Measurements from ENCODE around the gene MPST.

DNA sequence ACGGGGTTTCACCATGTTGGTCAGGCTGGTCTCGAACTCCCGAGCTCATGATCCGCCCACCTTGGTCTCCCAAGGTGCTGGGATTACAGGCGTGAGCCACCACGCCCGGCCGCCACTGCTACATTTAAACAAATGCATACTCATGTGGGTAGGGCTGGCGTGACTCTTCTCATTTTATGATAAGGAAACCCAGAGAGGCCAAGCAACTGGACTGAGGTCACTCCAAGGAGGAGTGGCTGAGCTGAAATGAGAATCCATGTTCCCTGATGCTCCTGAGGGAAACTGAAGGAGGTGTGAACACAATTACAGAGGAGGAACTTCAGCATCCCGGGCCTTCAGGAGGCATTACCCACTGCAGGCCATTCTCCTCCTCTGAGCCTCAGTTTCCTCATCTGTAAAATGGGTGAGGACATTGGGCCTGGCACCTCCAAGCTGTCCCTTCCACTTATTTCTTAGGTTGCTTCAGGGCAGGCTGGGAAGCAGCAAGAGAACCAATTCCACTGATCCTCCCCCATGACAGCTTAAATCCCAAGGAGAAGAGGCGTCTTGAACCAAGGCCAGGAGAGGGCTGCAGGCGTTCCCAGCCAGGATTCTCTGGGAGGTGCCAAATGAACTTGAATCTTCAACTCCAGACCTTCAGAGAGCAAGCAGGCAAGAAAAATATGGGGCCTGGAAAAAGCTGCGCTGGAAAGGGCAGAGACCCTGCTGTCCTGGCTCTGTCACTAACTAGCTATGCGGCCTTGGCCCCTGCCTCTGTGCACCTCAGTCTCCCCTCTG is 3.2 kb upstream of the MPST start:
- TF ChIP-seq, protein P1, sequence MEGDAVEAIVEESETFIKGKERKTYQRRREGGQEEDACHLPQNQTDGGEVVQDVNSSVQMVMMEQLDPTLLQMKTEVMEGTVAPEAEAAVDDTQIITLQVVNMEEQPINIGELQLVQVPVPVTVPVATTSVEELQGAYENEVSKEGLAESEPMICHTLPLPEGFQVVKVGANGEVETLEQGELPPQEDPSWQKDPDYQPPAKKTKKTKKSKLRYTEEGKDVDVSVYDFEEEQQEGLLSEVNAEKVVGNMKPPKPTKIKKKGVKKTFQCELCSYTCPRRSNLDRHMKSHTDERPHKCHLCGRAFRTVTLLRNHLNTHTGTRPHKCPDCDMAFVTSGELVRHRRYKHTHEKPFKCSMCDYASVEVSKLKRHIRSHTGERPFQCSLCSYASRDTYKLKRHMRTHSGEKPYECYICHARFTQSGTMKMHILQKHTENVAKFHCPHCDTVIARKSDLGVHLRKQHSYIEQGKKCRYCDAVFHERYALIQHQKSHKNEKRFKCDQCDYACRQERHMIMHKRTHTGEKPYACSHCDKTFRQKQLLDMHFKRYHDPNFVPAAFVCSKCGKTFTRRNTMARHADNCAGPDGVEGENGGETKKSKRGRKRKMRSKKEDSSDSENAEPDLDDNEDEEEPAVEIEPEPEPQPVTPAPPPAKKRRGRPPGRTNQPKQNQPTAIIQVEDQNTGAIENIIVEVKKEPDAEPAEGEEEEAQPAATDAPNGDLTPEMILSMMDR (conservative IDR thresholded peaks at IDR 0.05 in 1 of 2, IDR thresholded peaks at IDR 0.05 in 1 of 2; ENCODE audit: low read depth in 1 of 2, low read length in 2 of 2) = no peak
- TF ChIP-seq EZH2 (IDR thresholded peaks at IDR 0.05; ENCODE audit: low read length, missing control alignments) = no peak

All from fibroblast of lung (primary cell).